ENCODE results near the gene TAL1.
A peak's percentile ranks its signal among the peaks of the same experiment; 100 is the strongest.

The TAL1 gene

DNA sequence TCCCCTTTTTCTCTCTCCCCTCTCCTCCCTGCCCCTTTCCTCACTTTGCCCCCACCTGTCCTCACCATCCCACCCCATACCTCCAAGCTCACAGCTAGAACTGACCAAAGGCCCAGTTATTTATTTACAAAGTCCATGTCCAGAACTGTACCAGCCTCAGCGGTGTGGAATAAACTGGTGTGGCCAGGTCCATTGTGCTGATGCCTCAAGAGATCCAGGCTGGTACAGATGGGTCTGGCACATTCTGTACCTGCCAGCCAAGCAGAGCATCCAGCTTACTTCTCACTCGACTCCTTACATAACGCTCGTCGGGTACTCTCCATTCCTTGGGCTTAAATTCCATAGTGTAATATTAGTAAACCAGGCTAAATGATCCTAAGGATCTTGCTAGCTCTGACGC lies 54.0 kb downstream of the TAL1 start:
- no peak for DNase-seq (ENCODE audit: low spot score)
- no peak for FAIRE-seq

DNA sequence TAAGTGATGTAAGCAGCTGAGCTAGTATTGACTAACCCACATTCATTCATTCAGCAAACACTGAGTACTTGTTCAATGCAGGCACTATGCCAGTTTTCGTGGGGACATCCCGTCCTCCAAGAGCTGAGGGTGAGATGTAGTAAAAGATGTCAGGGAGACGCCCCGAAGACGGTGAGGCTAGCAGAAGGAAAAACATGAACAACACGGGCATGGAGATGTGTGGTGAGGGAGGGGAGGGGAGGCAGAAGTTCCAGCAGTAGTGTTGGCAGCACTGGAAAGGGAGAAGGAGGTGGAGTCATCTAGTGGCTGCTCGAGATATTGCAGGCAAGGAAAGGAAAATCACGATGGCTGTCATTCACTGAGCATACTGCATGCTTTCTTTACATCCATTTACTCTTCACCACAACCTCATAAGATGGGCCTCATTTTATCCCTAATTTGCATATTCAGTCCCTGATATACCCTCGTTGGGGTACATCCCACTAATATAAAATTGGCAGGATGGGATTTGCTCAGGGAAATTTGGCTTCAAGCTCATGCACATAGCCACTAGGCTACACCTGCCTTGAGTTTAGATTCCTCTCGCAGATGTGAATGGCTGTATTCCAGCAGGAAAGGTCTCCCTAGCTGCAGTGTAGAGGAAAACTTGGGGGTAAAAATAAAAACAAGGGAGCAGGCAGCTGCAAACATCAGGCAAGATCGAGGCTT lies 56.6 kb downstream of the TAL1 start:
- no peak for FAIRE-seq
- DNase-seq (ENCODE audit: low spot score): peak; percentile 52

DNA sequence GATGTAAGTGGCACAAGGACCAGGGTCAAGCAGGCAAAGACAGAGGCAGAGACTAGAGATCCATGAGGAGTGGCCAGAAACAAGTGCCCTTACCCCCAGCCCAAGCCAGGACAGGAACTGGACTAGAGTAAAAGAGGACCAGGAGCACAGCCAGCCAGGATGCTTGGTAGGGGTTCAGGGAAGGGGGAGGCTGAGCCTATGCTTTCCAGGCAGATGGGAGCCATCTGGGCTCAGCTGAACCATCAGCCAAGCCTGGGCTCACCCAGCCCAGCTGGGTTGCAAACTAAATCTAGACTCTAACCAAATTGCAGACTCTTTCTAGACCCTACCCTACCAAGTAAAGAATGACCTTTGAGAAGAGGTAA lies 57.4 kb downstream of the TAL1 start:
- FAIRE-seq: no peak
- no peak for DNase-seq (ENCODE audit: low spot score)

DNA sequence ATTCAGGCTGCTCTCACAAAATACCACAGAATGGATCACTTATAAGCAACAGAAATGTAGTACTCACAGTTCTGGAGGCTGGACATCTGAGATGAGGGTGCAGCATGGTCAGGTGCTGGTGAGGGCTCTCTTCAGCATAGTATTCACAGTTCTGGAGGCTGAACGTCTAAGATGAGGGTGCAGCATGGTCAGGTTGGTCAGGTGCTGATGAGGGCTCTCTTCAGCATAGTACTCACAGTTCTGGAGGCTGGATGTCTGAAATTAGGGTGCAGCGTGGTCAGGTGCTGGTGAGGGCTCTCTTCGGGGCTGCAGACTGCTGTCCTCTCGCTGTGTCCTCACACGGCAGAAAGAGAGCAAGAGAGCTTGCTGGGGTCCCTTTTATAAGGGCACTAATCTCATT lies 59.2 kb downstream of the TAL1 start:
- DNase-seq (ENCODE audit: low spot score): no peak

More for the DNA sequence above, 59.2 kb downstream of the TAL1 start:
- FAIRE-seq: no peak
